ENCODE data around the gene LRRC30.

The LRRC30 gene

GRCh38 chr18:7230626-7231349 lies at the start of gene LRRC30:
LRRC30 (plus strand) TSS chr18:7231089; CDS start chr18:7231139, 50 bp downstream.
- TF ChIP-seq, protein P1, sequence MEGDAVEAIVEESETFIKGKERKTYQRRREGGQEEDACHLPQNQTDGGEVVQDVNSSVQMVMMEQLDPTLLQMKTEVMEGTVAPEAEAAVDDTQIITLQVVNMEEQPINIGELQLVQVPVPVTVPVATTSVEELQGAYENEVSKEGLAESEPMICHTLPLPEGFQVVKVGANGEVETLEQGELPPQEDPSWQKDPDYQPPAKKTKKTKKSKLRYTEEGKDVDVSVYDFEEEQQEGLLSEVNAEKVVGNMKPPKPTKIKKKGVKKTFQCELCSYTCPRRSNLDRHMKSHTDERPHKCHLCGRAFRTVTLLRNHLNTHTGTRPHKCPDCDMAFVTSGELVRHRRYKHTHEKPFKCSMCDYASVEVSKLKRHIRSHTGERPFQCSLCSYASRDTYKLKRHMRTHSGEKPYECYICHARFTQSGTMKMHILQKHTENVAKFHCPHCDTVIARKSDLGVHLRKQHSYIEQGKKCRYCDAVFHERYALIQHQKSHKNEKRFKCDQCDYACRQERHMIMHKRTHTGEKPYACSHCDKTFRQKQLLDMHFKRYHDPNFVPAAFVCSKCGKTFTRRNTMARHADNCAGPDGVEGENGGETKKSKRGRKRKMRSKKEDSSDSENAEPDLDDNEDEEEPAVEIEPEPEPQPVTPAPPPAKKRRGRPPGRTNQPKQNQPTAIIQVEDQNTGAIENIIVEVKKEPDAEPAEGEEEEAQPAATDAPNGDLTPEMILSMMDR (IDR thresholded peaks at IDR 0.05): no peak

GRCh38 chr18:7185701-7186100 lies 45.2 kb upstream of the LRRC30 start:
- TF ChIP-seq, protein P1 (IDR thresholded peaks at IDR 0.05): no peak

DNA sequence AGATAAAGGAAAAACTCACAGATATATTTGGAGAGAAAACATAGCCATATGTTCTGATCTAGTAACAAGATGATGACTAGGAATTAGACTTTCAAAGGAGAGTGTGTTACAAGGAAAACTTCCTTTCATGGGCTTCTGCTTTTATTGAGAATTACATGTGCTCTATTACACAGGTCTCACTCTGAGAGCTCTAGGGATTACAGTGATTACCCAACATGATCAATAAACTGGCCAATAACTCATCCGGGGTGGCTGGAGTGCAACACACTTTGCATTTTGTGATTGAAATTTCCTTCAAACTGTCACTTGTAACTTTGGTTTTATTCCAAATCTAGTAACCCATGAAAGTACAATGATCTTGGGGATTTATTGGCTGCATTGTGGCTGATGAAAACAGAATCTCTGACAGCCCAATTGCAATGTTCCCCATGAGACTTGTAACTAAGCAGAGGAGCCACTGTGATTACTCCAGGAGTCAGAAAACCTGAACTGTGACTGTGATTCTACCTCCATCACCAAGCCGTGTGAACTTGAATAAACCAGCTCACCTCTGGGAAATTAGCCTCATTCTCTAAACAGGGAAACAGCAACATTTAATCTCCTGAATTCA lies 40.2 kb upstream of the LRRC30 start:
- TF ChIP-seq, protein P1 (IDR thresholded peaks at IDR 0.05): no peak

DNA sequence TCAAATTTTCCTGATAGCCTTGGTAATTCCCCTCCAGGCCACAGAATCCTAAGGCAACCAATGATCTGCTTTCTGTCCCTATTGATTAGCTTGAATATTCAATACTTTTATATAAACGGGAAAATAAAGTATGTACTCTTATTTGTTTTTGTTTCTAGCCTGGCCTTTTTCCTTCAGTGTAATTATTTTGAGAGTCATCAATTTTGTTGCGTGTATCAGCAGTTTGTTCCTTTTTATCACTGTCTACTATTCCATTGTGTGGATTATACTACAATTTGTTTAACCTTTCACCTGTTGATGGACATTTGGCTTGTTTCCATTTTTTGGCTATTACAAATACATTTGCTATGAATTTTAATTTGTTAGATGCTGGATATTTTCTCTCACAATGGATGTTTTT lies 39.2 kb upstream of the LRRC30 start:
- TF ChIP-seq, protein P1 (IDR thresholded peaks at IDR 0.05): no peak

- TF ChIP-seq, protein P1 (IDR thresholded peaks at IDR 0.05): no peak
Measured at GRCh38 chr18:7195266-7195665, 35.6 kb upstream of the LRRC30 start.

DNA sequence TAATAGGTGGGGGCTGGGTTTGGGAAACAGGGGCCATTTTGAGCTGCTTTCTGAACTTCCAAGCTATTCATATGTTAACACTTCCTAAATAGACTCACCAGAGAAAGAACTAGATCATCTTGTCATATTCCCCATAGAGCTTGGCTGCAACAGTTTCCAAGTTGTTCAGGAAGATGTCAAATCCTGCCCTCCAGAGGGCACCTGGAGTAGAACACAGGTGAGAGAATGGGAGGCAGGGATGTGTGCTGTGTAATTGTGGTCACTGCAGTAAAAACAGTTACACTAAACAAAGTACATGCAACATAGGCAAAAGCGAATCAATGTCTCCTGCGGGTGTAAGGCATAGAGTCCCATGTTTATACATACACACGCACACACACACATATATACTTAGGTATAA lies 34.5 kb upstream of the LRRC30 start:
- TF ChIP-seq, protein P1 (IDR thresholded peaks at IDR 0.05): peak; percentile 39

DNA sequence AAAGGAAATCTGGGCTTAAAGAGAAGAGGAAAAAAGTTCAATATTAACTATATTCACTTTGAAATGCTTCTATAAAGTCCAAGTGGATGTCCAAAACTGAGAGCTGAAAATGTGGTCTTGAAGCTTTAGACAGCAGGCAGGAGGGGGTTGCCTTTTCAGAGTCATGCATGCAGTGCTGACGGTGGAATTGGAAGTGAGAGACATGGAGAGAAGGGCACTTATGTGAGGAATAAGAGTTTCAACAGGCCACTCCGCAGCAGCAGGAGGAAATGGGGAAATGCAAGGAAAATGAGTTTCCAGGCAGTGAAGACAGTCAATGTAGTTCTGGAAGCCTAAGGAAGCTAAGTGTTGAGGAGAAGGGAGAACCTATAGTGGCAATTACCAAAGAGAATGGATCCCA lies 33.0 kb upstream of the LRRC30 start:
- TF ChIP-seq, protein P1 (IDR thresholded peaks at IDR 0.05): no peak
